Superior temporal gyrus (tissue), 1 donor: ENCODE data around the gene CLBA1.
"Not testable (repeated sequence)": the region's sequence is repeated elsewhere in the genome, so short reads cannot be mapped to it uniquely, and the experiment has no call there.

ENCODE experiments used
- DNase-seq: peaks from one replicate; pipeline ENCODE4 v3.0.0-alpha.2; 2016; ENCODE audit errors: extremely low spot score

The CLBA1 gene

DNA sequence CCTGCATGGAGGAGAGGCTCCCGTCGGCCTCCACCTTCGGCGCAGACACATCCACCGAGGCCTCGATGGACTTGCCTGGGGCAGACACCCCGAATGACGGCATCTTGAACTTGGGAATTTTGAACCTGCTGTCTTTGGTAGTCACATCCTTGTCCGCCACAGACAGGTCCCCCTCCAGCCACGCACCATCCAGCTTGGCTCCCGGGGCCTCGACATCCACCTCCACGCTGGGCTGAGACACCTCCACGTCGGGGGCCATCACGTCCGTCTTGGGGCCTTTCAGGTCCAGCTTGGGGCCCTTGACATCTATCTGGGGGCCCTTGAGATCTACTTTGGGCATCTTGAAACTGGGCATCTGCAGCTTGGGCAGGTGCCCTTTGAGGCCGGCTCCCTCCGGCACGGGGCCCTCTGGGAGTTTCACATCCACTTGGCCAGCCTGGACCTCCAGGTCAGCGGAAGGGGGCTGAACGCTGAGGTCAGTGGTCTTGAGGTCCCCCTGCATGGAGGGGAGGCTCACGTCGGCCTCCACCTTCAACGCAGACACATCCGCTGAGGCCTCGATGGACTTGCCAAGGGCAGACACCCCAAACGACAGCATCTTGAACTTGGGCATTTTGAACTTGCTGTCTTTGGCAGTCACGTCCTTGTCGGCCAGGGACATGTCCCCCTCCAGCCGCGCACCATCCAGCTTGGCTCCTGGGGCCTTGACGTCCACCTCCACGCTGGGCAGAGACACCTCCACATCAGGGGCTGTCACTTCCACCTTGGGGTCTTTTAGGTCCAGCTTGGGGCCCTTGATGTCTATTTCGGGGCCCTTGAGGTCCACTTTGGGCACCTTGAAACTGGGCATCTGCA is 37.5 kb upstream of the CLBA1 start:
- not testable (repeated sequence) for DNase-seq

DNA sequence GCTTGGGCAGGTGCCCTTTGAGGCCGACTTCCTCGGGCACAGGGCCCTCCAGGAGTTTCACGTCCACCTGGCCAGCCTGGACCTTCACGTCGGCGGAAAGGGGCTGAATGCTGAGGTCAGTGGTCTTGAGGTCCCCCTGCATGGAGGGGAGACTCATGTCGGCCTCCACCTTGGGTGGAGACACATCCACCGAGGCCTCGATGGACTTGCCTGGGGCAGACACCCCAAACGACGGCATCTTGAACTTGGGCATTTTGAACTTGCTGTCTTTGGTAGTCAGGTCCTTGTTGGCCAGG is 36.9 kb upstream of the CLBA1 start:
- no peak for DNase-seq

DNA sequence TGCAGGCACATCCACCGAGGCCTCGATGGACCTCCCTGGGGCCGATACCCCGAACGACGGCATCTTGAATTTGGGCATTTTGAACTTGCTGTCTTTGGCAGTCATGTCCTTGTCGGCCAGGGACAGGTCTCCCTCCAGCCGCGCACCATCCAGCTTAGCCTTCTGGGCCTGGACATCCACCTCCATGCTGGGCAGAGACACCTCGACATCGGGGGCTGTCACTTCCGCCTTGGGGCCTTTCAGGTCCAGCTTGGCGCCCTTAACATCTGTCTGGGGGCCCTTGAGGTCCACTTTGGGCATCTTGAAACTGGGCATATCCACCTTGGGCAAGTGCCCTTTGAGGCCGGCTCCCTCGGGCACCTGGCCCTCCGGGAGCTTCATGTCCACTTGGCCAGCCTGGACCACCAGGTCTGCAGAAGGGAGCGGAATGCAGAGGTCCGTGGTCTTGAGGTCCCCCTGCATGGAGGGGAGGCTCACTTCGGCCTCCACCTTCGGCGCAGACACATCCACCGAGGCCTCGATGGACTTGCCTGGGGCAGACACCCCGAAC is 36.1 kb upstream of the CLBA1 start:
- not testable (repeated sequence) for DNase-seq

GRCh38 chr14:104950021-104950420 is 35.6 kb upstream of the CLBA1 start:
- DNase-seq = no peak

DNA sequence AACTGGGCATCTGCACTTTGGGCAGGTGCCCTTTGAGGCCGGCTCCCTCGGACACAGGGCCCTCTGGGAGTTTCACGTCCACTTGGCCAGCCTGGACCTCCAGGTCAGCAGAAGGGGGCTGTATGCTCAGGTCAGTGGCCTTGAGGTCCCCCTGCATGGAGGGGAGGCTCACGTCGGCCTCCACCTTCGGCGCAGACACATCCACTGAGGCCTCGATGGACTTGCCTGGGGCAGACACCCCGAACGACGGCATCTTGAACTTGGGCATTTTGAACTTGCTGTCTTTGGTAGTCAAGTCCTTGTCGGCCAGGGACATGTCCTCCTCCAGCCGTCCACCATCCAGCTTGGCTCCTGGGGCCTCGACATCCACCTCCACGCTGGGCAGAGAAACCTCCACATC is 34.9 kb upstream of the CLBA1 start:
- DNase-seq = not testable (repeated sequence)

- DNase-seq = not testable (repeated sequence)
Observed at GRCh38 chr14:104951863-104952657, 33.5 kb upstream of the CLBA1 start.

DNA sequence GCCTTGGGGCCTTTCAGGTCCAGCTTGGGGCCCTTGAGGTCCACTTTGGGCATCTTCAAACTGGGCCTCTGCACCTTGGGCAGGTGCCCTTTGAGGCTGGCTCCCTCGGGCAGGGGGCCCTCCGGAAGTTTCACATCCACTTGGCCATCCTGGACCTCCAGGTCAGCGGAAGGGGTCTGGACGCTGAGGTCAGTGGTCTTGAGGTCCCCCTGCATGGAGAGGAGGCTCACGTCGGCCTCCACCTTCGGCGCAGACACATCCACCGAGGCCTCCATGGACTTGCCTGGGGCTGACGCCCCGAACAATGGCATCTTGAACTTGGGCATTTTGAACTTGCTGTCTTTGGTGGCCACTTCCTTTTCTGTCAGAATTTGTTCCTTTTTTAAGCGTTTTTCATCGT is 32.5 kb upstream of the CLBA1 start:
- DNase-seq = no peak

GRCh38 chr14:104953896-104954656 is 31.5 kb upstream of the CLBA1 start:
- DNase-seq = no peak

DNA sequence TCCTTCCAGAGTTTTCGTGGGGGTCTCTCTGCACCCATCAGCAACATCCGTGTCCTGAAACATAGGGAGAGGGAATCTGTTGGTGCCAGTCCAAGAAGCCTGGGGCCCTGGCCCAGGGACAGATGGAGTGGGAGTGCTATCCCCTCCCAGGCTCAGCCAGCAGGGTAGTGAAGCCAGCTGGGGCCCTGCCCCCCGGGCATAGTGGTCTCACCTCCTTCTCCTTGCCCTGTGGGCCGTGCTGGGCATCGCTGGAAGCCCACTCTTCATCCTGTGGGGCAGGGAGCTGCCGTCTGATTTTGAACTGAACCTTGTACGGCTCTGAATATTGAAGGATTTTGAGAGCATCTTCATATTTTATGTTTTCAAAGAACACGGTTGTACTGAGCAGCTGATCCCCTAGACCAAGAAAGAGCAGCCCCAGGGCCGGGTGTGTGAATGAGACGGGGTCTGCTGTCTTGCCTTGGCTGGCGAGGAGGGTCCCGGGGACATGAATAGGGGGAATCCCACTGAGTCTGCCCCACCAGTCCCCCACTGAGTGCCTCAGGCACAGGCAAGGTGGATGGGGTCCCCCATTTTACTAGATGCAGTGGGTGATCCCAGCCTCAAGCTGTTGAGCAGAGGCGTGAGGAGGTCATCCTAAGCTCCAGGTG is 30.7 kb upstream of the CLBA1 start:
- DNase-seq = no peak

- DNase-seq = no peak
Observed at GRCh38 chr14:104955396-104955770, 30.2 kb upstream of the CLBA1 start.

GRCh38 chr14:104956290-104956890 is 29.2 kb upstream of the CLBA1 start:
- no peak for DNase-seq

- no peak for DNase-seq
Observed at GRCh38 chr14:104957146-104958113, 28.2 kb upstream of the CLBA1 start.

- DNase-seq = no peak
Observed at GRCh38 chr14:104964546-104964945, 21.0 kb upstream of the CLBA1 start.

DNA sequence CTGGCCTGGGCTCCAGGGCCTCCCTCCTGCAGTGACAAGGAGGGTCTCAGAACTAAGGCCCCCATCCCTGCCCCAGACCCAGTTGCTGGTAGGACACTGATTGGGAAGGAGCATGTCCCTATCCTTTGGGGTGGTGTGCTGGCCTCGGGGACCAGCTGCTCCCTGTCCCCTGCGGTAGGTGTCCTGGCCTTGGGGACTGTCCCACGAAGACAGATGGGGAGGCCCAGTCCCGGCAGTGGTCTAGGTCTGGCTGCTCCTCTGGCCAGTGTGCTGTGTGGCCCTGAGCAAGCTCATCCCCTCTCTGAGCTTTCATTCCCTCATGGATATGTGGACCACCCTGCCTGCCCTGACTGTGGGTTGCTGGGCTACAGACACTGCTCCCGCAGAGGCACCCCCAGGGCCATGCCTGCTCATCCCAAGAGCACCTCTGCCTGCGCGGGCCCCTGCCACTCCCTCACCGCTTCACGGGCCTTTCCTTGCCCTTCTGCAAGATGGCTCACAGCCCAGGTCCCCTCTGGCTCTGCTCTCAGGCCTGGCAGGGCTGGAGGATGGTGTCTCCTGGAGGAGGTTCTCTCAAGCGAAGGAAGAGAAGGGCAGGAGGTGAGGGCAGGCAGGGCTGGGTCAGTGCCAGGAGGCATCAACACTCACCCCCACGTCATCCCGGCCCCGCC is 19.9 kb upstream of the CLBA1 start:
- DNase-seq = no peak

GRCh38 chr14:104966261-104966865 is 19.2 kb upstream of the CLBA1 start:
- DNase-seq = no peak

DNA sequence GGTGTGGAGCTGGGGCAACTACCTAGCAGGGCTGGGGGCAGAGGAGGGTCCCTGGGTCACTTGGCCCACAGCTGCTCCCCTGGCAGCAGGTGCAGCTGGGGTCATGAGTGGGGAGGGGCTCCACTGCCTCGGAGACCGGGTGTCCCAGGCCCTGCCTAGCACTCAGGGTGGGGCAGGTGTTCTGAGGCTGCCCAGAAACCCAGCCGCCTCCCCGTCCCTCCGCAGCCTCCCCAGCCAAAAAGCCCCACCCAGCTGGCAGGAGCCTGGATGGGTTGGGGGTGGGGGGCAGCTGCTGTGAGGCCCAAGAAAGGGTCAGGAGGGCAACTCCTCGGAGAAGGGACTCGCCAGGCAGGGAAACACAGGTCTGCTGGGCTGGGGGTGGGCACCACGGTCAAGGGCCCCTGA is 18.6 kb upstream of the CLBA1 start:
- DNase-seq = no peak

DNA sequence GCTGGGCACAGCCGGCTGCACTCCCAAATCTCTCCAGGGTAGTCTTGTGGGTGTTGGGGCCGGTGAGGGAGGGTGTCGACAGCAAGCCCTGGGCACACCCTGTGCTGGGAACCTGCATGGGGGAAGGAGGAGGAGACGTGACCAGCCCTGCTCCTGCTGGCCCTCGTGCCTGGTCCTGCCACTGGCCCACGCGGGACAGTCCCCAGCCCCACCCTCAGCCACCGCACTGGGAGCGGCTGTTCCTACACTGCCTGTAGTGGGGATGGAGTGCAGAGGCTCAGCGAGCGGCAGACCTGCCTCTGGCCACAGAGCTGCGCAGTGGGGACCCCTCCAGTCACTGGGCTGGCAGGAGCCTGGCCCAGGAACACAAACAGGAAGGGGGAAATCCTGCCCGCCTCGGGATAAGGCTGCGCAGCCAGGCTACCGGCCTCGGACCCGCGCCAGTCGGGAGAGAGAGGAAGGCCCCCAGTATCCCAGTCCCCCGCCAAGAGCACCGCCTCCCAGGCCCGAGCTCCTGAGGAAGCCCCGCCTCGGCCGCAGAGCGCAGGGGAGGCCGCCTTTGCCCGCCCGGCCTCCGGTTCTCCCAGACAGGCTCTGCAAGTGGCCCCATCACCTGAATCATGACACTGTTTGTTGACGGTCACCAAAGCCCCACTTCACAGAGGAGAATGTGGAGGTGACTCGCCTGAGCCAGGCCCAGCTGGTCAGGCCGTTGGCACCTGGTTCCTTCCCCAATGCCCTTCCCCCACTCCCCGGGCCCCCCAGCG is 18.0 kb upstream of the CLBA1 start:
- DNase-seq = no peak

DNA sequence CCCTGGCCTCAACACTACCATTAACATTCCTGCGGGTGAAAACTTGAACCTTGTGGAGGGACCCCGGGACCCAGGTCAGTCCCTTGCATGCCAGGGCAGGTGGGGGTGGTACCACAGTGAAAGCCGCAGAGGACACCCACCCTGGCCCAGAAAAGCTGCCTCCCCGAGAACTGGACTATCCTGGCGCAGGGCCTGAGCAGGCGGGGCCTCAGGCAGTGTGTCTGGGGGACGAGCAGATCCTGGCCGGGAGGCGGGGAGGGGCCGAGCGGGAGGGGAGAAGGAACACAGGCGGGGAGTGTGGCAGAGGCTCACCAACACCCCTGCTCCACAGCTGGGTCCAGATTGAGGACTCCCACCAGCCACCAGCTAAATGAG is 17.4 kb upstream of the CLBA1 start:
- DNase-seq = no peak
